GM12878 (cell line): Measurements from ENCODE around the gene PCLO.

Source experiments
- CTCF ChIP-seq, 3 experiments: IDR thresholded peaks in 2 of 3; conservative IDR thresholded peaks in 1 of 3; 2 replicates each; pipeline ENCODE4 v1.5.1; 2011; ENCODE audit warnings: low read depth in 3 of 3, low read length in 3 of 3, mild to moderate bottlenecking in 3 of 3, control low read depth in 2 of 3, moderate library complexity in 2 of 3, inconsistent platforms in 1 of 3, mixed read lengths in 1 of 3; ENCODE audit not compliant: control insufficient read depth in 2 of 3, insufficient read depth in 1 of 3; ENCODE audit errors: extremely low read depth in 1 of 3
- HDAC2 ChIP-seq: fragments of 200-600 bp; sonication (generic); IDR thresholded peaks from 2 replicates; pipeline ENCODE4 v1.6.1; 2017

GRCh38 chr7:83101530-83101929, 61.2 kb downstream of the PCLO start:
- TF ChIP-seq CTCF (IDR thresholded peaks at IDR 0.05 in 2 of 3, conservative IDR thresholded peaks at IDR 0.05 in 1 of 3; ENCODE audit: control insufficient read depth in 2 of 3, extremely low read depth in 1 of 3, insufficient read depth in 1 of 3, low read depth in 3 of 3, low read length in 3 of 3) (no peak), HDAC2 (no peak)
